Right ventricle myocardium inferior (tissue), 1 donor: ENCODE results near the gene SLC15A1. TPM values are rescaled to one million over a fixed set of nuclear protein-coding genes. Genes with fewer than 3 reads are reported as not detected.
"Not testable (repeated sequence)": the region's sequence is repeated elsewhere in the genome, so short reads cannot be mapped to it uniquely, and the experiment has no call there.

Source experiments
- ATAC-seq: fragments of 200-7000 bp; cut with Tn5 transposase; one replicate; pipeline ENCODE4 v1.9.1; 2020; ENCODE audit warnings: mild to moderate bottlenecking, moderate library complexity
- DNase-seq: peaks from one replicate; pipeline ENCODE4 v3.0.0; 2021; ENCODE audit errors: missing footprints
- intact Hi-C: fragments of 100-400 bp; cut with DNase I; formaldehyde crosslinking; loops from one replicate; pipeline ENCODE4 v1.11.0; 2022
- total RNA-seq: library from RNA; stranded (reverse); fragmentation: NEBNext Ultra II Directional; extraction: Animal tissue kit (Norgen Biotek cat#: 25700); gene quantifications from one replicate; pipeline ENCODE4 v1.2.1, GENCODE V29; 2021
- donor health status: DM: no; HTN: yes; CAD: no; lungs with severe emphysema.

SLC15A1 gene
- total RNA-seq, 1 donor from 2014 or later: not detected

DNA sequence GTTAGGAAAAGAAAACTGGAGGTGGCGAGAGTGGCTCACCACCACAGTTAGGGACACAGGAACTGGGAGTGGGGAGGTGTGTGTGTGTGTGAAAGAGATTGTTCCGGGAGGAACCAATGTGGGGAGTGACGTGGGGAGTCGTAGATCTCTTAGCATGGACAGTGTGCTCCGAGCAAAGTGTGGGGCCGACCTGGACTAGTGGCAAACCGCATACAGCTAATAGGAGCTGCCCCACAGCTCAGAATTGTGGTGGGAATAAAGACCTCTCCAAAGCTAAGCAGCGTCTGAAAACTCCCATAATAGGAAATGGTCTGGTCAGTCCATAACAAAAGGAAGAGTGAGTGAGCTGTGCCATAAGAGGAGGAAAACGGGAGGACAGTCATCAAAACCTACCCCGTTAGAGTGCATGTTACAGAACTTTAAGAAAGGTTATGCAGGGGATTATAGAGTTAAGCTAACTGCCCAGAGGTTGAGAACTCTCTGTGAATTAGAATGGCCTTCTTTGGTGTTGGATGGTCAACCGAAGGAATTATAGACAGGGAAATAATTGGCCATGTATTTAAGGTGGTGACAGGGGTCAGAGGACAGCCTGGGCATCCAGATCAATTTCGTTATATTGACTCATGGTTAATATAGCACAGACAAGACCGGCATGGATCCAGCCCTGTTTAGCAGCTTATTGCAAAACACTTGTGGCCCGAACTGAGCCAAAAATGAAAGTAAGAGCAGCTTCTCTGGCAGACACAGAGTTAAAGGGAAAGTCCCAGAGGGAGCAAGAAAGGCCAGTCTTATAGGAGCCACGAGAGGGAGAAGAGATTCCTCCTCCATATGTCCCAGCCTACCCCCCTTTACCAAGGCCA is 8.9 kb upstream of the SLC15A1 start:
- DNase-seq: no peak
- intact Hi-C loops: no loop called here
- ATAC-seq: no peak

DNA sequence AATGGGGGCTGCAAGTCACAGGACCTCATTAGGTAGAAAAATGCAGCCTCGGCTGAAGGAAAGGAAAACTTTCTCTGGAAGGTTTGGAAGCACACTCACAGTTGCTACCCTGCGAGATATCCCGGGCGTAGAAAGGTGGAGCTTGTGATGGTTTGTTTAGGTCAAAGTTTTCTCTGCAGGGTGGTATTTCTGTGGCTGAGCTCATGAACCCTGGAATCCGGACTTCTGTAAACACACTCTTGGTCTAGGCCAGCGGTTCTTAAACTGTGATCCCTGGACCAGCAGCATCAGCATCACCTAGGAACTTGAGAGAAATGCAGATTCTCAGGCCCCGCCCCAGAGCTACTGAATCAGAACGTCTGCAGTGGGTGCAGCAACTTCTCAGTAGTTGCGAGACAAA is 3.3 kb upstream of the SLC15A1 start:
- intact Hi-C loops: no loop called here
- DNase-seq (no peak), ATAC-seq (no peak)

DNA sequence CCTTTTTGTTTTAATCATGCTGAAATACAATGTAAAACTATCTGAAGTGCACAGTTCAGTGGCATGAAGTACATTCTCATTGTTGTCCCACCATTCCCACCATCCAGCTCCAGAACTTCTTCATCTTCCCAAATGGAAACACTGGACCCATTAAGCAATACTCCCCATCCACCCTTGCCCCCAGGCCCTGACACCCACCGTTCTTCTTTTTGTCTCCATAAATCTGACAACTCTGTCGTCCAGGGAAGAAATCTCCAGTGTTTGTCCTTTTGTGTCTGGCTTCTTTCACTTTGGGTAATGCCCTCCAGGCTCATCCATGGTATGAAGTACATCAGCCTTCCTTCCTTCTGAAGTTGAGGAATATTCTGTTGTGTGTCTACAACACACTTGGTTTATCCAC is 2.6 kb upstream of the SLC15A1 start:
- ATAC-seq (no peak), DNase-seq (no peak)
- intact Hi-C loops: no loop called here

DNA sequence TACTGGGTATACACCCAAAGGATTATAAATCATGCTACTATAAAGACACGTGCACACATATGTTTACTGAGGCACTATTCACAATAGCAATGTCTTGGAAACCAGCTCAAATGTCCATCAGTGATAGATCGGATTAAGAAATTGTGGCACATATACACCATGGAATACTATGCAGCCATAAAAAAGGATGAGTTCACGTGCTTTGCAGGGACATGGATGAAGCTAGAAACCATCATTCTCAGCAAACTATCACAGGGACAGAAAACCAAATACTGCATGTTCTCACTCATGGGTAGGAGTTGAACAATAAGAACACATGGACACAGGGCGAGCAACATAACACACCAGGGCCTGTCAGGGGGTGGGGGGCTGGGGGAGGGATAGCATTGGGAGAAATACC is 2.0 kb upstream of the SLC15A1 start:
- intact Hi-C loops, ATAC-seq, DNase-seq: not testable (repeated sequence)

DNA sequence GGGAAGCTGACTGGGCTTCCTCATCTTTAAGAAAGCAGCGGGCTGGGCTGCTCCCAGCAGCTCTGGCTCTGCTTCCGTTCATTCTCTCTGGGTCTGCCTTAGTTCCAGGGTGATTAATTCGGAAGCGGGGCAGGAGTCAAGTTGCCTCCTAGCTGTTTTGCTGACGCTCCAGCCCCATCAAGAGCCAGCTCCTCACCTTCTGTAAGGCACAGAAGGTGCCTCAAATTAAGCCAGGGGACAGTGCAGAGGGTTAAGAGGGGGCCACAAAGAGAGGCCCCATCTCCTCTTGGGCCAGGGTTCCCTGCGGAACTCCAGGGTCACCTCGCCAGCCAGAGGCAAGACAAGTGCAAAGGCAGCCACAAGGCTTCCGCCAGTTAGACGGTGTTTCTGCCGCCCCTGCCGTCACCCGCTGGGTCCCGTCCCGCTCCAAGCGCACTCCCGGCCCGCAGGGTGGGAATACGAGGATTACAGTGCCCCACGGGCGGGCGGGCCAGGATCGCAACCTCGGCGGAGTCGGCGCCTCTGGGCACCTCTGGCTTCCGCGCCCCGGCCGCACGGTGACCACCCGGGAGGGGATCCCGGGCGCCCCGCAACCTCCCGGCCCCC is 508 bp downstream of the SLC15A1 start:
- intact Hi-C loops: no loop called here
- ATAC-seq (no peak), DNase-seq (no peak)

DNA sequence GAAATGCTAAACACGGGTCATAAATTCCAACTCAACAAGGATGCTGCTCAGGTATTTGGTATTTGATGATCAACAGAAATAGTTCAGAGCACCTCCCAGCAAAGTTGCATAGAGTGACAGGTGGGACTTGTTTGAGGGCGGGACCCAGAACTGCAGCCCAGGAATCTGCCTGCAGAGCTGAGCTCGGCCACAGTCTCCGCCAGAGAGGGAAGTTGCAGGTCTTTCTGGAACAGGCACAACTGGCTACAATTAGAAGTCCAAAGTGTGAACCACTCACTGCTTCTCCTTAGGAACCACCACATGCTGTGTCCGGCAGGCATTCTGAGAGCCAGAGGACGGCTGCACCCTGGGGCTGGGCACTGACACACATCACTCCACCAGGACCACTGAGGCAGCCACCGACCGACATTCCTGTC is 1.1 kb downstream of the SLC15A1 start:
- intact Hi-C loops: no loop called here
- no peak for ATAC-seq
- DNase-seq: no peak

DNA sequence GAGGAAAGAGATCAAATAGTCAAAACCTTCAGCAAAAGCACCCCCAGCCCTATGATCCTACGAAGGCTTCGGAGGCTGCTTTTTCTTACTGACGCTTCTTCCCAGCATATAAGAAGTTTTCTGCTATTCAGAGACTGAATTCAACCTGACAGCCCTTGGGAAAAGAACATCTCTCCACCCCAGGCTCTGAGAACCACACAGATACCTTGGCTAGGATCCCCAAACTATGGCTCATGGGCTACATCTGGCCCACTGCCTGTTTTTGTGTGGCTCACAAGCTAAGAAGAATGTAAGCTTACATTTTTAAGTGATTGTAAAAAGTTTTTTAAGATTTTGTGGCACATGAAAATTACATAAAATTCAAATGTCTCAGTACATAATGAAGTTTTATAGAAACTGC is 3.0 kb downstream of the SLC15A1 start:
- no peak for DNase-seq
- intact Hi-C loops: no loop called here
- no peak for ATAC-seq

DNA sequence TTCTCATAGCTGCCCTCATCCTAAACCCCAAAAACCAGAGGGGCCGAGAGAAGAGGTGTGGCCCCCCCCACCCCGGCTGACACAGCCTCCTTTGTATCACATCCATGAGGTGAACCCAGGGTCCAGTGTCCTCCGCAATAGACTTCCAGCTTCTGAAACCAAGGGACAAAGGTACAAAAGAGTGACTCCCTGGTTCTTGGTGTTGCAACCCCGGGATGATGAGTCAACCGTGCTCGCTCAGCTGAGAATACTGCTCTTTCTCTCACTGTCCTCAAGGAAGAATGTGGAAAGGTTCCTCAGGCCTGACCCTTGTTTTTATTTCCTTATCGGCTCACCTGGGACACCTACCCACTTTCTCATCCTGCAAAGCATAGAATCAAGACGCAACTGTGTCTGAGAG is 5.5 kb downstream of the SLC15A1 start:
- intact Hi-C loops: no loop called here
- DNase-seq (no peak), ATAC-seq (no peak)

DNA sequence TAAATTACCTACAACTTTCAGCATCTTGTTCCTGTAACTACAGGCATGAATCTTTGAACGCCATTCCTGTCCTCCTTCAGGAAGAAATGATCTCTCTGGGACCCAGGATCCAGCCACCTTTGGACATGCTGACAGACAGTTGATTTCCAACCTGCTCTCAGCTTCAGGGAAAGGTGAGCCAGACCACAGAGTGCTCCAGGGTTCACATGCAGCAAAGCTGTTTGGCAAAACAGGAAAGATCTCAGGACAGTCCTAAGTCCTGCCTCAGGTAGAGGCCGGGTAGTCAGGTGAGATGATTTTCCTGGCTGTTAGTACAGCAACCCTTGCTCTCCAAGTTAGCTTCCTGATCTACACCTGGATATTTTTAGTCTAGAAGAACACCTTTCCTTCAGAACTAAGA is 9.1 kb downstream of the SLC15A1 start:
- intact Hi-C loops: no loop called here
- DNase-seq (no peak), ATAC-seq (no peak)

DNA sequence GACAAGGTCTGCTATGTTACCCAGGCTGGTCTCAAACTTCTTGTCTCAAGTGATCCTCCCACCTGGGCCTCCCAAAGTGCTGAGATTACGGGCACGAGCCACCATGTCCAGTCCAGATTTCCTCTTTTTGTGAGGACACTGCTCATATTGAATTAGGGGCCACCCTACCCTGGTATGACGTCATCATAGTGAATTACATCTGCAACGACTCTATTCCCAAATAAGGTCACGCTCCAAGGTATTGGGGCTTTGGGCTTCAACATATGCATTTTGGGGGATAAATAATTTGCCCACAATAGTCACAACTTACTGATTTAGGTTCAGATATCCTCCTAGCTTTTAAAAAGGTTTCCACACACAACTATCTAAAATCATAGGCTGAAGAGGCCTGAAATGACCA is 9.5 kb downstream of the SLC15A1 start:
- DNase-seq: no peak
- intact Hi-C loops: no loop called here
- ATAC-seq: no peak

DNA sequence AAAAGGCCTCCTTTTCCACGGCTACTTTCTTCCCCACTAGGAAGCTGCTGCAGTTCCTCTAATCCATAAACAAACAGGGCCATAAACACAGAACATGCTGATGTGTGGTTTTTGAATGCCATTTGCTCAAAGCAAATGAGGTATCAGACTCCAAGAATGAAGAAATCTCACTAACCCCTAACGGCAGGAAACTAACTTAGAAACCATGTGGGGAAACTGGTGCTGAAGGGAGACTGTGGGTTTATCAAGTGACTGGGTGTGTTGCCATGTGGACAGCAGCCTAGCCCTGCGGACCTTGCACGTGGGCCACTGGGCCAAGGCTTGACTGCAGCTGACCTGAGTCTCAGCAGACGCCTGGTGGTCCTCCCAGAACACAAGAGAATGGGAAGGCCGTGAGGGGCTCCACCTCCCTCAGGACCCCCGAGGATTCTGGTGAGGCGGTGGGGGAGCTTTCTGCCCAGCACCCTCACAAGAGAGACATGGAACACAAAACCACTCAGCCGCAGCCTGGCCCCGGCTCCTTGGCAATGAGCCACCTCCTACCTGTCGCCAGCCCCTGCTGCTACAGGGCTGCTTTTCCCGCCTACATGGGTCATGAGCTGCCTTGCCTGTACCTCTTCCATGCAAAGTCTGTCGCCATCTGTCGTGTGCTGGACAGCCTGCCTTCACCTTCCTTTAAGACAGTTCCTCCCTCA is 10.6 kb downstream of the SLC15A1 start:
- no peak for ATAC-seq
- intact Hi-C loops: no loop called here

DNA sequence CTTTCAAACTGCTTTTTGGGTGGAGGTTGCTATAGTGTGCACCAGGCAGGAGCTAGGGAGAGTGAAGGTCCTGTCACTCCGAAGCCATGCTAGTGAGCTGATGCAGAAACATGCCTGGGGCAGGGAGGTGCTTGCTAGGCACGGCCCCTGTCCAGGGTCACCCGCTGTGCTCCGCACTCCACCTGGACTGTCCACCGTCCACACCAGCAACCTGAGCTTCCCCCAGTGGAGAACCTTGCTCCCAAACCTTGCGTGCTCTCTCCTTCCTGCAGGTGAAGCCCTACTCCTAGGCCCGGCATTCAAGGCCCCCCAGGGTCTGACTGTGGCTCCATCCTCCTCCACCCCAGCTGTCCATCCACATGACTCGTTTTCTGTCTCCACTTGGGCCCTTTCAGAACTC is 12.3 kb downstream of the SLC15A1 start:
- intact Hi-C loops: no loop called here
- no peak for DNase-seq
- ATAC-seq: no peak

More for the DNA sequence above, 10.6 kb downstream of the SLC15A1 start:
- DNase-seq: no peak

DNA sequence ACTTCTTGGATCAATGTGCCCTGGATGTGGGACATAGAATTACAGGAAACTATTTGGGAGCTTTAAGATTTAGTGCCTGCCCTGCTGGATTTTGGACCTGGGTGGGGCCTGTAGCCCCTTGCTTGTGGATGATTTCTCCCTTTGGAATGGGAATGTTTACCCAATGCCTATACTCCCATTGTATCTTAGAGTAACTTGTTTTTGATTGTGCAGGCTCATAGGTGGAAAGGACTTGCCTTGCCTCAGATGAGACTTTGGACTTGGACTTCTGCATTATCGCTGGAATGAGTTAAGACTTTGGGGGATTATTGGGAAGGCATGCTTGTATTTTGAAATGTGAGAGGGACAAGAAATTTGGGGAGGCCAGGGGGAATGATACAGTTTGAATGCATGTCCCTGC is 13.5 kb downstream of the SLC15A1 start:
- DNase-seq (no peak), ATAC-seq (no peak)
- intact Hi-C loops: no loop called here

DNA sequence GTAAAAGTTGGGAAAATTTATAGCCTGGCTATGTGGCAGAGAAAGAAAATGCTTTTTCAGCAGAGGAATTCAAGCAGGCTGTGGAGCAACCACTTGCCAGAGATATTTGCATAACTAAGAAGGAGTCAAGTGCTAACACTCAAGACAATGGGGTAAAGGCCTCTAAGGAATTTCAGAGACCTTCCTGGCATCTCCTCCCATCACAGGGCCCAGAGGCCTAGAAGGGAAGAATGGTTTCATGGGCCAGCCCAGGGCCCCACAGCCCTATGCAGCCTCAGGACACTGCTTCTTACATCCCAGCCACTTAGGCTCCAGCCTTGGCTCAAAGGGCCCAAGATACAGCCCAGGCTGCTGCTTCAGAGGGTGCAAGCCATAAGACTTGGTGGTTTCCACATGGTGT is 14.3 kb downstream of the SLC15A1 start:
- DNase-seq: no peak
- ATAC-seq: no peak
- intact Hi-C loops: no loop called here

DNA sequence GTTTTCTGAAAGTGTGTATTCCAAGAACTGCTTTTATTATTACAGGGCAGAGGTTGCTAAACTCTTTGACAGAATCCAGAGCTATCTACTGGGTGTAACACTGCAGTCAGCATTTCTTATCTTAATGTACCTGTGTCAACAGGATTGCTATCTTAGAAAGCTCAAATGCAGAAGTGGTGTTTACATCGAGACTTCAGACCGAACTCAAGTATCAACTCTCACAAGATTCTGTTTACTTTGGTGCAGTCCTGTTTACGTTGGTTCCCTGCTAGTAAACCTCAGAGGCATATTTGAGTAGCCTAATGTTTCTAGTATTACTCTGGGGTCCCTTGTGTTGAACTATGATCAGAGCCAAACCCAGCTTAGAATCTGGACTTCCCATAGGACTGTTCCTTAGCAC is 20.5 kb downstream of the SLC15A1 start:
- intact Hi-C loops: no loop called here
- DNase-seq (no peak), ATAC-seq (no peak)

DNA sequence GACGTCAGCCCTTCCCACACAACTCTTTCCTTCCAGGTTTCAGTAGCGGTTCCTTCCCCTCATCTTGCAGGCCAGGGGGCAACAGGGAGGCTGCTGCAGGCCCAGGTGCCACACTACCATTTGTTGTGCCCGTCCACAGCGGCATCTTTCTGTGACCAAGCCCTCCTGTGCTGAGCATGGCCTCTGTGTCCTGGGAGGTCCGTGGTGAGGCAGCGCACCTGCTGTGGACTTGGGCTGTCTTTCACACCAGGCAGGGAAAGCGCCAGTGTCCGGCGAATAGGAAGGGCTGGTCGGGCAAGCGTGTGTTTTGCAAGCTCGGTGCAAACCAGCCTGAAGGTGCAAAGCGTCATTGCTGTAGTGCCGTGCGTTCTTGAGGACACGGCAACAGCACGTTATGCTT is 21.4 kb downstream of the SLC15A1 start:
- ATAC-seq (no peak), DNase-seq (no peak)
- intact Hi-C loops: no loop called here

DNA sequence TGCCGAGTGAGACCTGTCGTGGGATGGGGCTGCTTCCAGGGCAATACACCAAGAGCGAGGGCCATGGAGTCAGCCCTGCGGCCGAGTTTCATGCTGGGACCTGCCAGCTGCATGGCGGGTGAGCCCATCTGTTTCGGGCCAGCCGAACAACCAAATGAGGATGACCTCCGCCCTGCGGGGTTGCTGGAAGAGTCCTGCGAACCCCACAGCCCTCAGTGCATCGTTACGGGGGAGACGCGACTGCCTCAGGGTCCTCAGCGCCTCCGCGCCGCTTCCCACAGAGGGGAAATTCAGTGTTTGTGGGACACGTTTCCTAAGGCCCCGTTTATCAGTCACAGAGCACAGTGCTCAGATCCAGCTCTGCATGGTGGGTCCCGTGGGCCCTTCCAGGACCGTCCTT is 22.0 kb downstream of the SLC15A1 start:
- no peak for DNase-seq
- intact Hi-C loops: no loop called here
- ATAC-seq: no peak

DNA sequence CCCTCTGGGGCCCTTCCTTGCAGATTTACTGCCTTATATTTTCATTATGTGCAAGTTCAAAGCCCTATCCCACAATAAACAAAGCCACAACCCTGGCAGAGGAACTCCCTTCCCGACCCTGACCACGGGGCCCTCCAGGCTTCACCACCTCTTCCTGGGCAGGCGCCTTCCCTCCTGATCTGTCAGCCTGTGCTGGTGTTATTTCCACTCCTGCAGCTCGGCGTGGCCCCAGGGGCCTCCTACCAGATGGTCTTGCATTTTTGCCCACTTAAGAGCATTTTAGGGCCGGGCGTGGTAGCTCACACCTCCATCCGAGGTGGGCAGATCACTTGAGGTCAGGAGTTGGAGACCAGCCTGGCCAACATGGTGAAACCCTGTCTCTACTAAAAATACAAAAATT is 22.8 kb downstream of the SLC15A1 start:
- DNase-seq: no peak
- no peak for ATAC-seq
- intact Hi-C loops: no loop called here

DNA sequence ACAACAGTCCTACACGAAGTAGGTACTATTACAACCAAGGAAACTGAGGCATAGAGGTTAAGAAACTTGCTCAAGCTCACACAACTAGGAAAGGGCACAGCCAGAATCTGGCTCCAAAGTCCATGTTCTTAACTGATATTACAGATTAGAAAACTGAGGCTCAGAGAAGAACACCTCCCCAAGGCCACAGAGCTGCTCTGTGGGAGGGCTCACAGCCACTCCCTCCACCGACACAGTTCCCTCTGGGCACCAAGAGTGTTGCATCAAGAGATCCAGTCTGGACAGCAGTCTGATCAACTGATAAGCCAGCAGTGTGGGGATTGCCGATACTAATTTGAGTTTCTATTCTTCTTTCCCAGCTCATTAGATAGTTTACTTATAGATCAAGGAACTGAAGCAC is 29.5 kb downstream of the SLC15A1 start:
- DNase-seq (no peak), ATAC-seq (no peak)
- intact Hi-C loops: no loop called here
